ENCODE data around the gene CD47. TPM values are rescaled to one million over a fixed set of nuclear protein-coding genes. Genes with fewer than 3 reads are reported as not detected.

Gene CD47
- total RNA-seq, 2 donors from 2014 or later, result 83.0 to 158 TPM

DNA sequence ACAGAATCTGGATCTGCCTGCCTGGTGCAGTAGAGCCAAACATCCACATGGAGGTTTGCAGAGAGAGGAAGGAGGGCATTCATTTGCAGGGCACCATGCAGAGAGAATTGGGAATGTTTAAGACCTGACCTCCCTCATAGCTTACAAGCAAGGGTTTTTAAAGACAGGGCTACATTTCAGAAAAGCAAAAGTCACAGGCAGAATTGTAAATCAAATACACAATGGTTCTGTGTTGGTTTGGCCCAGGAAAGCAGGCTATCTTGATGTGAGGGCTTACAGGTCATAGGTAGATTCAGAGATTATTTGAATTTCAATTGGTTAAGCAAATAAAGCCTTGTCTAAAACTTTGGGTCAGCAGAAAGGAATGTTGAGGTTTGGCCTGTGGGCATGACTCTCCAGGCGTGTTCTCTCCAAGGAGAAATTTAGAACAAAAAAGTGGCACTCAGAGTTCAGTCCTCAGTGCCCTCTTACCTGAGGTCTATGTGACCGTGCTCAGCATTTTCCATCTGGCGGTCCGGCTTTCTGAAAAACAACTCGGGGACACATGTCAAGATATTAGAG lies 91.5 kb downstream of the CD47 start:
- no peak for DNase-seq (ENCODE audit: low spot score in 2 of 2)
- no peak for ATAC-seq
- Mint-ChIP-seq H3K27ac (no peak overlapping the region), H3K36me3 (no peaks in the 10 kb centered on the region), H3K9me3 (peaks cover 0 to 9% of the 10 kb centered on the region in 2 donors)

GRCh38 chr3:107997671-107998070 lies 93.2 kb downstream of the CD47 start:
- Mint-ChIP-seq H3K27ac (no peak overlapping the region), H3K36me3 (no peaks in the 10 kb centered on the region), H3K9me3 (peaks cover 0 to 9% of the 10 kb centered on the region in 2 donors)
- DNase-seq (ENCODE audit: low spot score in 2 of 2) (no peak), ATAC-seq (no peak)

GRCh38 chr3:107995823-107996222 lies 95.0 kb downstream of the CD47 start:
- peaks cover 0 to 9% of the 10 kb centered on the region in 2 donors for H3K9me3 Mint-ChIP-seq
- H3K27ac Mint-ChIP-seq, result no peak overlapping the region
- no peaks in the 10 kb centered on the region for H3K36me3 Mint-ChIP-seq
- no peak for ATAC-seq
- no peak for DNase-seq (ENCODE audit: low spot score in 2 of 2)

DNA sequence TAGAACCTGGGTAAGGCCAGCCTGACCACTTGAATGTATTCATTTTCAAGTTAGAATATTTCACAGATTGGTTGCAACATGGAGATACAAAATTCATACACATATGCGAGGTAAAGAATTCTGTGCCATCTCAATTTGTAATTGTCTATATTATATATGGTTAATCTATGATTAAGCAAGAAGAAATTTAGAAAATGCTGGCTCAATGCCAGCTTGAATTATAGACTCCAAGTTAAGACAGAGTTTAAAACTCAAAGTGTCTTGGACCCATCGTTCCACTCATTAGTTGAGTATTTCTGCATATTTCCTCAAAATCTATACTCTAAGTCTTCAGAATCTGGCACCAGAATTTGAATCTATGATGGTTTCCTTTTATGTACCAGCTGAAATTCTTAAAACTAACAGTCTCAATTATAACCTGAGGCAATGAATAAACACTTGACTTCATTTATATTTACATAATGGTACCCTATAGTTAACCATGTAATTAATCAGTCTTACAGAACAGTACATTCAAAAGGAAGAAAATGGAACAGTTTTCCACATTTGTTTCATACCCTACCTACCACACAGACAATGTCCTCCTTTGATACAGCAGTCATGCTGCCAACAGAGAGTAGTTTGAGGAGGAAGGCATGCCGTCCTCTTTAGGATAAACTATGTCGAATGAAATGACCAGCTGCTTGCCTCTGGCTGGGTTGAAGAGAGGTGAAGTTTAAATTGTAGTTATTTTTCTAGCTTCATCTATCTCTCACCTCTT lies 95.7 kb downstream of the CD47 start:
- no peak for ATAC-seq
- no peaks in the 10 kb centered on the region for H3K36me3 Mint-ChIP-seq

DNA sequence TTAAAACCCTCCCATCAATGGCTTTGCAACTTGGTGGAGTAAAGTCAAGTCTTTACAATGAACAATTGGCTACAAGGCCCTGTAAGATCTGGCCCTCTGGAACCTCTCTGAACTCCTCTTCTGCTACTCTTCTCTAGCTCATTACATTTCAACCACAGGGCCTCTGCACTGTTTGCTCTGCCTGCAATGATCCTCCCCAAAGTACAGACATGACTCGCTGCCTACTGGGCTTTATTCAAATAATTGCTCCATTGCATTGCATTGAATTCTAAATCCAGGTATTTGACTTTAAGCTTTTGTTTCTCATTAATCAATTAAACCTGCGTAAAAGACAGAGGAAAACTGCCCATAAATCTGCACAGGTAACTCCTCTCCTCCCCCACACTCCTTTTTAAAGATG lies 96.7 kb downstream of the CD47 start:
- no peak for ATAC-seq

More for the DNA sequence above, 95.7 kb downstream of the CD47 start:
- Mint-ChIP-seq H3K27ac (no peak overlapping the region), H3K9me3 (peaks cover 0 to 9% of the 10 kb centered on the region in 2 donors)
- DNase-seq (ENCODE audit: low spot score in 2 of 2), result no peak

DNA sequence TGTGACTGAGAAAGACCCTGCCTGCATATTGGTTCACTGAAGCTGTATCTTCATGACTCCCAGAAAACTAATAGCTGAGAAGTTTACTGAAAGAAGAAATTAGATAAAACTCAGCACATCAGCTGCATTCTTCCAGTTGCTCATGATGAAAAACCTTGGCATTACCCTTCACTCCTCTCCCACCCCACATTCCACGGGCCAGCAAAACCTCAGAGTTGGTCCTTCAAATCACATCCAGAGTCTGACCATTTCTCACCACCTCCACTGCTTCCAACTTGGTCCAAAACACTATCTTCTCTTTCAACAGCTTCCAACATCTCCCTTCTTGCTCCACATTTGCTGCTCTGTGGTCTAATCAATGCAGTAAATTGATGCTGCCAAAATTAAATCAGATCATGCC lies 97.1 kb downstream of the CD47 start:
- DNase-seq (ENCODE audit: low spot score in 2 of 2), result no peak
- H3K9me3 Mint-ChIP-seq, result peaks cover 0 to 9% of the 10 kb centered on the region in 2 donors
- H3K36me3 Mint-ChIP-seq, result no peaks in the 10 kb centered on the region
- no peak overlapping the region for H3K27ac Mint-ChIP-seq
- ATAC-seq, result no peak

More for the DNA sequence above, 96.7 kb downstream of the CD47 start:
- H3K9me3 Mint-ChIP-seq, result peaks cover 0 to 9% of the 10 kb centered on the region in 2 donors
- DNase-seq (ENCODE audit: low spot score in 2 of 2), result no peak
- H3K36me3 Mint-ChIP-seq, result no peaks in the 10 kb centered on the region
- H3K27ac Mint-ChIP-seq, result no peak overlapping the region

Other genes starting within 250 kb of the CD47 start
- 10 to 100 TPM; 11.3 to 25.5 TPM for gene IFT57, start 131.4 kb upstream of the CD47 start, total RNA-seq
- 1 to 10 TPM in 1 of 2 donors, under 1 TPM in 1; 0.43 to 1.8 TPM for gene HHLA2, start 205.5 kb upstream of the CD47 start, total RNA-seq